Activated CD4-positive, alpha-beta T cell treated with anti-CD3 and anti-CD28 coated beads, Interleukin-2, amount 50 U/mL, for 1 hour (primary cell): ENCODE results near the gene RCAN1.

Experiments
- DNase-seq: peaks from one replicate; pipeline ENCODE4 v3.0.0-alpha.2; 2020

RCAN1 gene

DNA sequence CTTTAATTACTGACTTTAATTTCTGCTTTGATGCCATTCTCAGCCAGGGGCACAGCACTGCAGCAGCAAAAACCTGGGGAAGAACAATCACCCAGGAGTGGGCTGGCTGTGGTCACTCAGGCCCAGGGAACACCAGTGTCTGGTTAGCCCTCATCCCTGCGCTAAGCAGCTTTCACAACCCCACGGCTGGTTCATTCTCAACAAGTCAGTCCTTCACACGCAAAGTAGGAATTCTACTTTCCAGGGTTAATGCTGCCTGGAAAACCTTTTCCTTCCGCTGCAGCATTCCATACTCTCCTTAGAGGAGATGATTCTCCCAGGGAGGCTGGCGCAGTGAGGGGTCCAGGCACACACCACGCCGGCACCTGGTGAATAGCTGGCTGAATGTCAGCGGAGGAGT is 78.6 kb downstream of the RCAN1 start:
- no peak for DNase-seq

- DNase-seq: no peak
Observed at GRCh38 chr21:34535886-34536285, 79.0 kb downstream of the RCAN1 start.

- DNase-seq: no peak
Observed at GRCh38 chr21:34534522-34534921, 80.4 kb downstream of the RCAN1 start.

- DNase-seq: no peak
Observed at GRCh38 chr21:34533938-34534337, 81.0 kb downstream of the RCAN1 start.

DNA sequence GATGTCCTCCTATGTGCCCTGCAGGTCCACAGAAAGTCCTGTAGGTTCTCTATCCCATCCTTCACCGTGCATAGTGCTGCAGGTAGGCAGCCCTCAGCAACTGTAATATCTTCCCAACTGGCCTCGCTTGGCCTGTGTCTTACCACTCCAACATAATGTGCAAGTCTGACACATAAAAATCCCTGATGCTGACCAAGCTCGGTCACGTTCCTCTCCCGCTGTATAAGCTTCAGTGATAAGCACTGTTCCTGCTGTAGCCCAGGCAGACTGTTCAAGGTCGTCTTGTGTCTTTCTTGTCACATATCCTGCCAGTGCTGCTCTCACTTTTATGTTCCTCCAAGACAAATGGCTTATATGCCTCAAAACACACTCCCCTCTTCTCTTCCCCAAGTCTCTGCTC is 83.5 kb downstream of the RCAN1 start:
- DNase-seq: no peak

DNA sequence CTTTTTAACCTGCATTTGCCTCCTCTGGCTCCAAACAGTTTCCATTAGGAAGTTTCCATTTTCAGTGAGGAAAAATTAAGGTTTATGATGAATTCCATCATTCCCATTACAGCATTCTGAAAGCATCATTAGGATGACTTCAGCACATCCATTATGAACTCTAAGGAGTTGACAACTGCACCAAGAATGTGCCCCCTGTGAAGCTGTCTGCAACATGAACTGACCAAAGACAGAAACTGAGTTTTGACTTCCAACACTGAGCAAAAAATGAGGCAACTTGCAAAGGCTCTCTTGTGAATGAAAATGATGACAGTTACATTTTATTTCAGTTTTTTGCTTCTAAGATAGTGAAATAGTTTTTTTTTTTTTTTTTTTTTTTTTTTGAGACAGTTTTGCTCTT is 84.7 kb downstream of the RCAN1 start:
- DNase-seq: no peak

DNA sequence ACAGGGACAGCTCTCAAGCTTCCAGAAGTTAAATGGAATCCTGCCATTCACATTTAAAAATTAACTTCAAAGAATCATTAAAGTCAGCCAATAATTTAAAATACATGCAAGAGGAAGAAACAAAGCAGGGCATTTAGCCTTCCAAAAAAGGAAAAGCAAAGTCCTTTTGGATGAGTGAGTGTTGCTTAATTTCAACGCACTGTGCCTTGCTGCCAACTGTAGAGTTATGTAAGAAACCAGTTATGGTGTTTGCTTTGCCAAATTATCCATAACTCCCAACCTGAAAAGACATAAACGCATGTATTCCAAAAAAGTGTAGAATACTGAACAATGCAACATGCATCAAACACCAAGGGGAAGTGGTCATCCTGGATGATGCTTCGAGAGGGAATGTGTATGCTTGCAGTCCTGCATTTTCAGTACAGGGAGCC is 86.8 kb downstream of the RCAN1 start:
- no peak for DNase-seq

DNA sequence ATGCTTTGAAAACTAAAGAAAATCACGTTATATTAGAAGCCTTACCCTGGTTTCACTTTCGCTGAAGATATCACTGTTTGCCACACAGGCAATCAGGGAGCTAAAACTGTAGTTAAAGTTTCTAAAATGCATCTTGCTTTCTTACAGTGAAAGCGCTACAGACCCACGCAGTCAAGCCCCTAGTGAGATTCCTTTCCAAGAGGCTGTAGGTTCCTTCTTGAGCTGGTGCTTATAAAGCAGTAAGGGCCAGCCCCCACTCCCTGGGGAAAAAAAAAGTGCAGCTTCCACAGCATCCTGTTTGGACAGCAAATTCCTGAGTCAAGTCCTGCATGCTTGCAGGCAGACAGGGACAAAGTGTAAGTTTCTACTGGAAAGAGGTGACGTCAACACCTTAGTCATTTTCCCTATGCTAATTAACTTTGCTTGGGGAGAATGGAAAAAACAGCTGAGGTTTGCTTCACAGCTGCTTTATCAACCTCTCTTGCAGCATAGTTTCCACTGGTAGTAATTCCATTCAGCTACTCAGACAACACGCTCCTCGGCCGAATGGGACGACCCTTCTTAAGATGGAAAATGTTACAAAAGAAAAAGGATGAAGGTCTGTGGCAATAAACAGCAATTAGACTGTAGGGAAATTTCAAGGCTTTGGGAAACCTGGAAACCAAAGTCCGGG is 88.2 kb downstream of the RCAN1 start:
- no peak for DNase-seq

DNA sequence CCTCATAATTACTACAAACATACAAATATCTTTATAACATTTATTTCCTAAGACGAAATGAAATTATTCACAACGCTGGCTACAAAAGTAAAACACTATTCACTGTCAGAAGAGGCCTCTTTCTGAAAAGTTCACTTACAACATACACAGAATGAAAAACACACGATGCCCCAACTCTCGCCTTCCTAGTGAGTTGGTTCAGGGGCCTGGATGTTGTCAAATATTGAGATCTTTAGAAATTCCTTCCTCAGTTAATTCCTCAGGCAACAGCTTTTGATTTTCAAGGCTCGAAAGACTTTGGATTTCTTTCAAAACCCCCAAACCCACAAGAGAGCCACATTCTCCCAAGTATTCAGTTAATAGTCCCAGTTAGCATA is 88.7 kb downstream of the RCAN1 start:
- no peak for DNase-seq

GRCh38 chr21:34524646-34525601 is 90.0 kb downstream of the RCAN1 start:
- DNase-seq: no peak

DNA sequence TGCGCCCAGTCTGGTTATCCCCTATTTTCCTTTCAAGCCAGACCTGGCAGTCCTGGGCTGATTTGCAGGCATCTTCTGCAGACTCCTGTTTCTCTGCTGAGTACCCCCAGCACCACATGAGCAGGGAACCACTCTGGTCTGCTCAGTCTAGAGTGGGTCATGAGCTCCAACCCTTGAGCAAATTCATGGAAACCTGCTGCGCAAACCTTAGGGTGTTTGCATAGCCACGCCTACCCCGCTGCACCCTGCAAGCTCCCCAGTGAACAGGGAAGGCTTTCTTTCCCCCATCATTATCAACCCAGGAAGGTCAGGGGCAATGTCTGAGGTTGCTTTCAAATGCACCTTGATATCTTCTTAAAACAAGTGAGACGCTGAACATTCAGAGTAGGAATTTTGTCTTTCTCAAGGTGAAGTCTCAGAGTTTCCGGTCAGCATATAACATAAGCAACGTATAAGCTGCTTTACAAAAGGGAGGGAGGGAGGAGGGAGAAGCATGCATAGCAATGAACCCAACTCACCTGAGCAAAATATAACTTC is 91.8 kb downstream of the RCAN1 start:
- no peak for DNase-seq

GRCh38 chr21:34522284-34522683 is 92.6 kb downstream of the RCAN1 start:
- no peak for DNase-seq

DNA sequence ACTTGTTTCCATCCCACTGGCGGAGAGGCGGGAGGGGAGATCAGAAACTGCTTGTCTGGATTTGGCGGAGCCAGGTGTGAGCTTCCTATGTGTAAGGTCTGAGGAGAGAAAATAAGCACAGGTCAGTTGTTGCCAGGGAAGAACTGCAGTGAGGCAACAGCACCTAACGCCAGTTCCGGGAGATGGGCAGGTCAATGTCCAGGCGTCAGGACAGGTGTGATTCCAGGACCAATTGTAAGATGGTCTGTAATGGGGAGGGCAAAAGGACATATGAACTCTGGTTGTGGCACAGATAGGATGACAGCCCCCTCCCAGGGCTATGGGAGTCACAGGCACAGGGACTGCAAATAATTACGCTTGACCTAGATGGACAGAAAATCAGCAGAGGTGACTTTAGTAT is 93.4 kb downstream of the RCAN1 start:
- DNase-seq: no peak

GRCh38 chr21:34520764-34521508 is 94.0 kb downstream of the RCAN1 start:
- no peak for DNase-seq

- DNase-seq: no peak
Observed at GRCh38 chr21:34520281-34520680, 94.6 kb downstream of the RCAN1 start.

DNA sequence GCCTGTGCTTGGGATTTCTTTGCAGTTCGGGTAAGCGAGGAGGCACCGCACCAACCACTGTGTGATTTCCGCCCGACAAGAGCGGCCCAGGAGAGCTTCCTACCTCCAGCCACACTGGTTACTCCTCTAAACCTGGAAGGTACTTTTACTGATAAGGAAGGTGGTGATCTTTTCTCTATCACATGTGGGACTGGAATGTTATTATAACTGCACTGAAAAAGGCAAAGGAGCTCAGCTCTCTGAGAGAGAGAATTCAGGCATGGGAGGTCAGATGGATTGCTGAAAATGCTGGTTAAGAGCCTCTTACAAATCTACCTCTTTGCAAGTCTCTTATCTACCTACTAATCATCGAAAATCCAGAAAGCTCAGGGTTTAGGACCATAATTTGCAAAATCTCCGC is 95.2 kb downstream of the RCAN1 start:
- no peak for DNase-seq

DNA sequence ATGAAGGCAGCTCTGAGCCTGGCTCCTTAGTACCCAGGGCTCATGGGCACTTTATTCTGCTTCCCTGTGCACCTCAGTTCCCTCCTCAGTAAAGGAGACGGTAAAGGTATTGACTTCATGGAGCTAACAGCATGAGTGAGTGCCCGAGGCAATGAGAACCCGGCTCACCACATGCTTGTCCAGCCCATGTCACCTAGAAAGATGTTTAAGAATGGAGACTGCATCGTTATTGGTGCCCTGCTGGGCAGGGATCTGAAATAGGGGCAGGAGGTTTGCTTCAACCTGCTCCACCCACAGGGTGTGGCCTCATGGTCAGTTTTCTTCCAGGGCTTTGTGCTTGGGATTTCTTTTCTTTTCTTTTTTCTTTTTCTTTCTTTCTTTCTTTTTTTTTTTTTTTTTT is 95.9 kb downstream of the RCAN1 start:
- no peak for DNase-seq

GRCh38 chr21:34518301-34518700 is 96.6 kb downstream of the RCAN1 start:
- DNase-seq: no peak

DNA sequence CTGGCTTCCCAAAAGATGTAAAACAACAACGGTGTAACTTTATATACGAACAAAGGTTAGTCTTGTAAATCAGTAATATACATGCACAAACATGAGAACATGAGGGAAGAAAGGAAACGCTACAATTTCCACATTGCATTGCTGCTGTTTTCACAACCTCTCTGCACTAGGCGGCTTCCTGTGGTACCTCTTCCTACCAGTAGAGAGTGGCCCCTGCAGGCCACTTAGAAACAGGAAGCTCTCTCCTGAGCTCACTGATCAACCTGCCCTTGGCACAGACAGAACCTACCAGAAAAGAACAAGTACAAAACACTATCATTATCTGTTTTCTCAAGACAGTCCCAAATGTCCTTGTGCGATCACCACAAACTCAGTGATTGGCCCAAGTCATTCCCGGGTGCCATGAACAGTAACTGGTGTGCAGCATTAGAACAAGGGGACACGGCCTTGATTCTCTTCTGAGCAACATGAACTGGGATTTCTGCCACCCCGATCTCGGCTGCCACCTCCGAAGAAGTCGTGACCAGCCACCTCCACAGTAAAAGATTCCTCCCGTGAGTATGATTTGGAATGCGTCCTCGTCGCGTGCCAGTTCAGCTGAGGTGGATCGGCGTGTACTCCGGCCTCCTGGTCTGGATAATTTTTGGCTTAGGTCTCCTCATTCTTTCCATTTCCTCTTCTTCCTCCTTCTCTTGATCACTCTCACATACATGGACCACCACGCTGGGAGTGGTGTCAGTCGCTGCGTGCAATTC is 97.2 kb downstream of the RCAN1 start:
- no peak for DNase-seq

DNA sequence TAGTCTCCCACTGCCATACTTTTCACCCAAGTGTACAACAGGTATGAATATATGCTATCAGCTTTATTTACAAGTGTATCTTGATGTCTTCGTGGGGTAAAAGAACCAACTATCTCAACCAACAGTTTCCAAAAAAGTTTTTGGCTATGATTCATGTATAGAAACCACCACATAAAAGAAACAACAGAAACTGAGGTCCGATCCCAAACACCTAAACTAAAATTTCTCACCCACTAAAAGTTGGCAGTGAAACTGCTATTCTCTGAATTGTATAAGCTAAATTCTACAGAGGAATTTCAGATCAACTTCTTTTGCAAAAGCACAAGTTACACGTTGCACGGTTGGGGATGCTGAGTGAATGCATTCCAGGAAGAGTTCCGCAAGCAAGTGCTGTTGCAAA is 97.9 kb downstream of the RCAN1 start:
- DNase-seq: no peak

DNA sequence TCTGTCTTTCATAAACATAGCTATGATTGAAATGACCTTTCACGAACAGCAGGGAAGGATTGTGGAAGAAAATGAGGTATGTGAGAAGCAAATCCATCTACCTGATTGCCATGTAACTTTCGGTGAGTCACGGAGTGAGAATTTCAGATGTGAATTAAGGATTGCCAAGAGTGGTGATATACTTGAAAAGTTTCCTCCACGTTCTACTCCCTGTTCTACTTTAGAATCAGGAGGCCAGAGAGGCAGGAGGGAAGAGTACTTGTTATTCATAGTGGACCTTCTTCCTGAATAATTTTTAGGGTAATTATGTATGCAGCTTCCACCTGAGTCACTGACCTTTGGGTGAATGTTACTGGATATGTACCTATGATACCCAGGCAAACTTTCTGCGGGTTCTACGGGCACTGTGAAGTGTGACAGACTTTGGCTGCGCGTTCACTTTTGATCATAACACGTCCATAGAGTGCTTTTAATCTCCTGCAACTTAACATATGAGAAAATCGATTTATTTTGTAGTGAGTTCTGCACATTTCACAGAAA is 100.3 kb downstream of the RCAN1 start:
- DNase-seq: no peak

- no peak for DNase-seq
Observed at GRCh38 chr21:34513129-34513675, 101.7 kb downstream of the RCAN1 start.
